GM04503 (cell line): ENCODE measurements around the gene SACM1L.
A peak's percentile ranks its signal among the peaks of the same experiment; 100 is the strongest.
"Not testable (repeated sequence)": the region's sequence is repeated elsewhere in the genome, so short reads cannot be mapped to it uniquely, and the experiment has no call there.

ENCODE experiments used
- DNase-seq: peaks from one replicate; pipeline ENCODE4 v3.0.0-alpha.2; 2012; ENCODE audit warnings: low read depth

The SACM1L gene

GRCh38 chr3:45666757-45667431, 22.3 kb upstream of the SACM1L start:
- no peak for DNase-seq

GRCh38 chr3:45667569-45667934, 21.6 kb upstream of the SACM1L start:
- no peak for DNase-seq

GRCh38 chr3:45670436-45670835, 18.8 kb upstream of the SACM1L start:
- no peak for DNase-seq

GRCh38 chr3:45670991-45671390, 18.2 kb upstream of the SACM1L start:
- peak; percentile 82 for DNase-seq

- no peak for DNase-seq
Observed at GRCh38 chr3:45673273-45673672, 15.9 kb upstream of the SACM1L start.

GRCh38 chr3:45676325-45677032, 12.7 kb upstream of the SACM1L start:
- no peak for DNase-seq

GRCh38 chr3:45677033-45677446, 12.2 kb upstream of the SACM1L start:
- no peak for DNase-seq

GRCh38 chr3:45677841-45678240, 11.4 kb upstream of the SACM1L start:
- no peak for DNase-seq

- no peak for DNase-seq
Observed at GRCh38 chr3:45679805-45680204, 9.4 kb upstream of the SACM1L start.

GRCh38 chr3:45681221-45681620, 8.0 kb upstream of the SACM1L start:
- no peak for DNase-seq

GRCh38 chr3:45681846-45682245, 7.3 kb upstream of the SACM1L start:
- DNase-seq: no peak

- DNase-seq: no peak
Observed at GRCh38 chr3:45682311-45682710, 6.9 kb upstream of the SACM1L start.

- no peak for DNase-seq
Observed at GRCh38 chr3:45682786-45683185, 6.4 kb upstream of the SACM1L start.

- DNase-seq: no peak
Observed at GRCh38 chr3:45683417-45684326, 5.5 kb upstream of the SACM1L start.

- DNase-seq: no peak
Observed at GRCh38 chr3:45684327-45684892, 4.8 kb upstream of the SACM1L start.

GRCh38 chr3:45685722-45686121, 3.5 kb upstream of the SACM1L start:
- DNase-seq: not testable (repeated sequence)

GRCh38 chr3:45686850-45687249, 2.3 kb upstream of the SACM1L start:
- DNase-seq: no peak

- DNase-seq: no peak
Observed at GRCh38 chr3:45687828-45688193, 1.4 kb upstream of the SACM1L start.

- no peak for DNase-seq
Observed at GRCh38 chr3:45688194-45688881, 858 bp upstream of the SACM1L start.

GRCh38 chr3:45689787-45690145, 570 bp downstream of the SACM1L start:
- DNase-seq: no peak

- DNase-seq: no peak
Observed at GRCh38 chr3:45690336-45691035, 1.3 kb downstream of the SACM1L start.
